ENCODE results near the gene STAG1.
"Not testable (repeated sequence)": the region's sequence is repeated elsewhere in the genome, so short reads cannot be mapped to it uniquely, and the experiment has no call there.

Gene STAG1

DNA sequence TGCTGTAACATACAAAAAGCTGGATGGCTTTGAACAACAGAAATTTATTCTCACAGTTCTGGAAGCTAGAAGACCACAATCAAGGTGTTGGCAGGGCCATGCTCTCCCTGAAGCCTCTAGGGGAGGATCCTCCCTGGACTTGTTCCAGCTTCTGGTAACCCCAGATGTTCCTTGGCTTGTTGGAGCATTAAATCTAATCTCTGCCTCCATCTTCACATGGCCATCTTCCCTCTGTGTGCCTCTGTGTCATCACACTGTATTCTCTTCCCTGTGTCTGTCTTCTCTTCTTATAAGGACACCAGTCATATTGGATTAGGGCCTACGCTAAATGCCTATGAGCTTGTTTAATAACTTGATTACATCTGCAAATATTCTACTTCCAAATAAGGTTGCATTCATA is 109.5 kb downstream of the STAG1 start:
- no peak for DNase-seq

DNA sequence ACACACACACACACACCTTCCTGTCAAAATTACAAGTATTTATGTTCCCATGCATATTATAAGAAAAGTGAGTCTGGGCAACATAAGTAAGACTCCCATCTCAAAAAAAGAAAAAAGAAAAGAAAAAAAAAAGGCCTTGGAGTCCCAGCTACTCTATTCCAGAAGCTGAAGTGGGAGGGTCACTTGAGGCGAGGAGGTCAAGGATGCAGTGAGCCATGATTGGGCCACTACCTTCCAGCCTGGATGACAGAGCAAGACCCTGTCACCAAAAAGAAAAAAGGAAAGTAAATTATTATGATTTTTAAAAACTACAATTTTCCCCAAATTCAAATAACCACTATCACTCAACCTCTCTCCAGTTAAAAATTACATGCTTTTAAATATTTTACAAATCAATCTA is 113.1 kb downstream of the STAG1 start:
- DNase-seq = no peak

- no peak for DNase-seq
Measured at GRCh38 chr3:136637176-136637575, 115.0 kb downstream of the STAG1 start.

DNA sequence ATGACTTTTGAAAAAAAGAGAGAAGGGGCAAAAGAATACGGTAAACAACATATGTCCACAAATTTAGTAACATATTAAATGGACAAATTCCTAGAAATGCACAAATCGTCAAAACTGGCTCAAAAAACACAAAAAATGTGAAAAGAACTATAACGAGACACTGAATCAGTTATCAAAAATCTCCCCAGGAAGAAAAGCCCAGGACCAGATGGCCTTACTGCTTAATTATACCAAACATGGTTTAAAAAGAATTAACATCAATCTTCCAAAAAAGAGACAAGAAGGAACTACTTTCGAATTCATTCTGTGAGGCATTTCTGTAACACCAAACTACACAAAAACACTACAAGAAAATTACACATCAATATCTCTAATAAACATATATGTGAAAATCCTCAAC is 117.4 kb downstream of the STAG1 start:
- DNase-seq = no peak

- no peak for DNase-seq
Measured at GRCh38 chr3:136632625-136633081, 119.5 kb downstream of the STAG1 start.

DNA sequence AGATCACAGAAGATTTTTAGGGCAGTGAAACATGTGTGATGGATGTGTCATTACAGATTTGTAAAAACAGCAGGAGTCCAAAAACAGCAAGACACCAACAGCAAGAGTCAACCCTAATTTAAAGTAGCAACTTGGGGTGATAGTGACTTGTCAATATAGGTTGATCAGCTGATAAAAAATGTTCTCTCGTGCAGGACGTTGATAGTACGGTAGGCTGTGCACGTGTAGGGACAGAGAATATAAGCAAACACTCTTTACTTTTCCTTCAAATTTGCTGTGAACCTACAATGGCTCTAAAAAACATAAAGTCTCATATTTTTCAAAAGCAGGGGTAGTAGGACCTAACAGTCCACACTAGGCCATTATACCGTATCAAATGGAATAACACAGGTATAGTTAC is 120.8 kb downstream of the STAG1 start:
- no peak for DNase-seq

- DNase-seq = no peak
Measured at GRCh38 chr3:136630915-136631314, 121.3 kb downstream of the STAG1 start.

DNA sequence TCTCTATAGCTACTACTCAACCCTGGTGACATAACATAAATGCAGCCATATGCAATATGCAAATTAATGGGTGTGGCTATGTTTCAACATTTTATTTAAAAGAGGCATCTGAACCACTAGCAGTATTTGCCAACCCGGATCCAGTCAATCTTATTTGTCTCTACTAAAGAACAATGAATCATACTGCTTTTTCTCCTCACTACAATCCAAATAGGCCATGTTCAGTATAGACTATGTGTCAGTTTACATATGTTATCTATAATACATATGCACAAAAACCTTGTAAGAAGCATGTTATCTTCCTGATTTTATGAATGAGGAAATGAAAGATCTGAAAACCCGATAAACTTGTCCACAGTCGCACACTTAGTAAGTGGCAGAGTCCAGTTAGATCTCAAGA is 125.7 kb downstream of the STAG1 start:
- no peak for DNase-seq

- DNase-seq = no peak
Measured at GRCh38 chr3:136624894-136625815, 127.0 kb downstream of the STAG1 start.

GRCh38 chr3:136624371-136624770 is 127.8 kb downstream of the STAG1 start:
- no peak for DNase-seq

- no peak for DNase-seq
Measured at GRCh38 chr3:136621628-136622027, 130.6 kb downstream of the STAG1 start.

DNA sequence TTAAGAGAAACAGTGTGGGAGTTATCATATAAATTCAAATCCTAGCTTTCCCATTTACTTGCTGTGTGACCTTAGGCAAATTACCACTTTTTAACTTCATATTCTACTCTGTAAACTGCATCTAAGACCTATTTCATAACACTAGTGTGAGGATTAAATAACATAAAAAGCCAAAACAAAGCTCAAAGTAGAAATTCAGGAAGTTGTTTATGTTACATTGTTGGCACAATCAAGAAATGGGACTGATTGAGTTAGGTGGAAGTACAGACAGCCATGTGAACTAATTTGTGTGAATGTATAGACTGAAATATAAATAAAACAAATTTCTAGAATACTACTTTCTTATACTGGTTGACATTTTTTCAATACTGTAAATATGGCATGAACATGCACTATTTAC is 131.7 kb downstream of the STAG1 start:
- DNase-seq = no peak

DNA sequence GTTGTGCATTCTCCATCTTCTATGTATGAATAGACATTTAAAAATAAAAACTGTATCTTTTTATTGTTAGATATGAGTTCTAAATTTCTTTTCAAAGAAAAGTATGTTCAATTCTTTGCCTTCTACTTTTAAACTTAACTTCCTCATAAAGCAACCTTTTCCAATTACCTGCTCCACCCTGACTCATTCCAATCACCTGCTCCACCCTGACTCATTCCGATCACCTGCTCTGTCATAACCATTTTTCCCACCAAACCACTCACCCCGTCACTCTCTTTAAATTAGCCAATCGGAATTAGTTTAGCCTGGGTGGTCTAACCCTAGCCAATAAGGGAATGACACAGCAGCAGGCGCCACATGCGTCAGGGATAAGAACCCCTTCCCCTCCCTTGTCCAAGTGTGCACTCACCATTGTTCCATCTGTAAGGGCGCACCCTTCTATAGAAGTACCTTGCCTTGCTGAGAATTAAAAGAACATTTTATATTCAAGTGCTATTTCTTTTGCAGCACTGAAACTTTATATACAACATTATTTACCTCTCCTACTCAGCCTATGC is 134.1 kb downstream of the STAG1 start:
- DNase-seq = not testable (repeated sequence)

DNA sequence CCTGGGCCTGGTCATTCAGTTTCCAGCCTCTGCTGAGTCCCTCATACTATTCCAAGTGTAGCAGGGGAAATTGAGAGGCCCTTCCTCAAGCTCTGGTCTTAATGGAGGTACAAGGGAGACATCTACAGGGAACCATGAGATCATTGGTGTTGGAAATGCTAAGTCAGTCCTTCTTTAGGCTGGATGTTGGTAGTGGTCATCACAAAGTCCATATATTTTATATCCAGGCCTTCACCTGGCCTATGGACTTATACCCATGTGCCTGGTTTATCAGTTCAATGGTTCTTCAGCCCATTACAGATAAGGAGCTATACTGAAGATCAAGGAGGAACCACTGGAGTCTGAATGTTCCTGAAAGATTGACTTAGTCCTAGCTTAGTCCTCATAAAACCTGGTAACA is 135.0 kb downstream of the STAG1 start:
- DNase-seq = no peak

DNA sequence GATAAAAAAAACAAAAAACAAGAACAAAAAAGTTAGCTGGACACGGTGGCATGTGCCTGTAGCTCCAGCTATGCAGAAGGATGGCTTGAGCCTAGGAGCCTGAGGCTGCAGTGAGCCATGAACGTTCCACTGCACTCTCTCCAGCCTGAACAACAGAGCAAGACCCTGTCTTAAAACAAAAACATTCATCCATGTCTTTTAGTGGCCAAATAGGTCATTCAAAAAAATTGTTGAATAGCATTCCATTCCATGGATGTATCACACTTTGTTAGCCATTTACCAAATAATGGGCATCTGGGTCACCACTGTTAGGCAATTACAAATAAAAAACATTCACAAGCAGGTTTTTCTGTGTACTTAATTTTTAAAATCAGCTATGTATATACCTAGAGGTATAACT is 139.7 kb downstream of the STAG1 start:
- no peak for DNase-seq

- DNase-seq = no peak
Measured at GRCh38 chr3:136606990-136607389, 145.2 kb downstream of the STAG1 start.

- not testable (repeated sequence) for DNase-seq
Measured at GRCh38 chr3:136606216-136606615, 146.0 kb downstream of the STAG1 start.

DNA sequence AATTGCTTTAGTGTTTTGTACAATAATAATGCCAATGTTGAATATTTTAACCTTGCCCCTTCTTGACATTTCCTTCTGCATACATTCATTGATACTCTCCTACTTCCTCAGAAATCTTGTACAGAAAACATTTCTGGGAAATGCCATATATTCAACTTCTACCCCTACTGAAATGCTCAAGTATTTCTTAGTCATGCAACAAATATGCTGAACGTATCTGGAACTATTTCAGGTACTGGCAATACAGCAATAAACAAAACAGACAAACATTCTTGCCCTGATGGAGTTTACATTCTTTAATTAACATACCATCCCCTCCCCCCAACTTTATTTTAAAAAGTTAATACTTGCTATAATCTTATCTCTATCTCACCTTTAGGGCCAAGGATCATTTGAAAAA is 147.2 kb downstream of the STAG1 start:
- no peak for DNase-seq

- no peak for DNase-seq
Measured at GRCh38 chr3:136602818-136603217, 149.4 kb downstream of the STAG1 start.

GRCh38 chr3:136595913-136596697 is 156.1 kb downstream of the STAG1 start:
- DNase-seq = no peak

DNA sequence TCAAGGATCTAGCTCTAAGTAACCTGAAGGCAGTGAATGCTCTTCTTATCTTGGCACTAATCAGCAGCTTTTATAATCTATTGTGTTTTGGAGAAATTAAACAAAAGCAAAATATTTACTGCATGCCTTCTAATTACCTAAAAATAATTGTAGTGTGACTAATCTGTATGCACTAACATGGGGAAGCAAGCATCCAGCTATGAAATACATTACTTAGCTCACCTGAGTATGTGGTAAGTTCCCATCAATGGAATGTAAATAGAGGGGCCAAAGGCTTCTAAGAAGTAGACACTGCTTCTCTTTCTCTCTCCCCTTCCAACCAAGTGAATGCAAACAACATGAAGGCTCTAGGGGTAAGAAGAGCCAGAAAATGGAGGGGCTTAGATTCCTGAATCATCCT is 165.6 kb downstream of the STAG1 start:
- DNase-seq = no peak

DNA sequence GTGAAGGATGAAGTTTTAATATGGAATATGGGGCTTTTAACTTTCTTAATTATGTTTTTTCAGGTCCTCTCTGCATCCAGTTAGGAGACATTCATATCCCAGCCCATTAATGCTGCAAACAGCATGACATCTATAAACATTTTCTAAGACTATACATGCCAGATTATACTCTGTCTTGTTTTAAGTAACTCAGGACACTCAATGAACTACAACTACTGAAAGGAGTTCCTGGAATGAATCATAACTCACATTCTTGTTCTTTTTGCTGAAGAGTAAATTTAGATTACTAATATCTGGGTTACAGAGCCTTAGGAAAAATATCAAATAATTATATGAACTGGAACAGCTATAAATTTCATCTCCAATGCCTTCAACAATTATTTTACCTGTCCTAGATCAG is 167.4 kb downstream of the STAG1 start:
- no peak for DNase-seq

- DNase-seq = no peak
Measured at GRCh38 chr3:136583823-136584222, 168.4 kb downstream of the STAG1 start.

GRCh38 chr3:136577791-136578190 is 174.4 kb downstream of the STAG1 start:
- DNase-seq = no peak
